GM20431 (cell line): Measurements from ENCODE around the gene STK39.
"Not testable (repeated sequence)": the region's sequence is repeated elsewhere in the genome, so short reads cannot be mapped to it uniquely, and the experiment has no call there.

ENCODE experiments used
- in situ Hi-C: fragments of 300-500 bp; cut with MseI, MboI; formaldehyde crosslinking; loops from one replicate; pipeline ENCODE4 v1.15.0; 2020; ENCODE audit warnings: low sequenced_read_pairs; ENCODE audit not compliant: unreplicated experiment

The STK39 gene

DNA sequence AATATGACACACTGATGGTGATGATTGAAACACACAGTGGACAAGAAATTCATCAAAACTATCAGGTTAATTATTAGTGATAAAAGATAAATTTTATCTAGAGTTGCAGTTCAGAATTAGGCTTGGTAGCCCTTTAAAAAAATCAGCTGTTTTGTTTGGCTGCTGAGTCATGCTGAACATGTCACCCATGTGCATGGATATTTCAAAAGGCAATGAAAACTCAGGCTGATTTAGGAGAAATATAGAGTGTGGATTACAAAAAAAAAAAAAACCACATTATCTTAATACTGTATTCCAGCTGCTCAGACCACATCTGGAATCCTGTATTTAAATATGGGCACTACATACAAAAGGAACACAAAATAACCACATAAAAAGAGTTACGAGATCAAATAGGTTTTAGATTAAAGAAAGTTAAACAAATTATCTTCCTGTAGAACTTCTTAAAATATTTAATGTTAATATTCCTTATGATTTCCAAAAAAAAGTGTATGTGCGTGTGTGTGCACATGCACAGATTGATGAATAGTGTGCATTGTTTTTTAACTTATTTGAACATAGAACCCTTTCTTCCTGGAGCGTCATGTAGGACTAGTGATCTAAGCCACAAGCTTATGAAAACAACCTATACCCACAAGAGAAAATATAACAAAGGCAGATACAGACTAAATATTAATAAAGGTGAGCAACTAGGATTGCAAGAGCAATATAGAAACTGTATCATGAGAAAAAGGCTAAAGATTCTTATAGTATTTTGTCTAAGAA, 186.2 kb downstream of the STK39 start:
- in situ Hi-C loops: no loop called here

DNA sequence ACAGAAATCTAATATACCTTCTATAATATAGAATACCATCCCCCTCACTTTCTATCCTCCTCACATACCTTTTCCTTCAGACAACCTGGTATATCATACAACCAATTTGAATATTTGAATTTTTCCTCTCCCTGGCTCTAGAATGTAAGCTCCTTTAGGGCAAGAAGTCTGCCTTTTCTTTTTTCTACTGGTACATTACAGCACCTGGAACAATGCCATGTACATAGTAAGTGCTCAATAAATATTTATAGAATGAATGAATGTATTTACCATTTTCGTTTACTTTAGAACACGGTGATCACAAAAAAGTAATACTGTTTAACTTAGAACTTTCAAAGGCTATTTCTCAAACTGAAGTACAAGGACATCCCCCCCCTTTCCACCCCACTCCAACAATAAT, 187.6 kb downstream of the STK39 start:
- in situ Hi-C loops: no loop called here

- in situ Hi-C loops: no loop called here
Observed at GRCh38 chr2:168058675-168059074, 188.7 kb downstream of the STK39 start.

GRCh38 chr2:168056242-168056787, 191.1 kb downstream of the STK39 start:
- in situ Hi-C loops: no loop called here

- in situ Hi-C loops: no loop called here
Observed at GRCh38 chr2:168054657-168055056, 192.7 kb downstream of the STK39 start.

GRCh38 chr2:168053676-168054075, 193.7 kb downstream of the STK39 start:
- in situ Hi-C loops: no loop called here

- in situ Hi-C loops: no loop called here
Observed at GRCh38 chr2:168052773-168053172, 194.6 kb downstream of the STK39 start.

DNA sequence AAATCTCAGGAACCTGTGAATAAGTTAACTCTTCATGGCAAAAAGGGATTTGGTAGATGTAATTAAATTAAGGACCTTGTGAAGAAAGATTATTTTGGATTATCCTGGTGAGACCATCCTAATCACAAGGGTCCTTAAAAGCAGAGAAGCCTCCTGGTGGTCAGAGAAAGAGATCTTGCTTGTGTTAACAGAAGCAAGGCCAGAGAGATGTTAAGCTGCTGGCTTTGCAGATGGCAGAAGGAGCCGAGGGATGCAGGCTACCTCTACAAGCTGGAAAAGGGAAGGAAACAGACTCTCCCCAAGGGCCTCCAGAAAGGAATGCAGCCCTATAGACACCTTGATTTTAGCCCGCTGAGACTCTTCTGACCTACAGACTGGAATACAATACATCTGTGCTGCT, 197.0 kb downstream of the STK39 start:
- in situ Hi-C loops: no loop called here

DNA sequence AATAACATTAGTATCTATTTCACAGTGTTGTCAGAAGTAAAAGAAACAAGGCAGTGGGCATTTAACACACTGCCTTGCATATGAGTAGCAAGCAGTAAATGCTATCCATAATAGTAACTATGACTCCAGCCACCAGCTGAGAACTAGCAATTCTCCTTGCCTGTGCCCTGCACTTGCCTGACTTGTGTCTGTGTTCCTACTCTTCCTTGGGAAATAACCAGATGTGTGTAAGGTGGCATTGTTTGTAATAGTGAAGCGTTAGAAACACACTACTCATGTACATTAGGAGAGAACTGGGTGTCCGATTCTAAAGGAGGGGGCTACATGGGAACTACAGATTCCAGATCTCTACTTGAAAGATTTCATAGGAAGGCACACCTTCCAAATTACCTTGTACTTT, 197.8 kb downstream of the STK39 start:
- in situ Hi-C loops: no loop called here

GRCh38 chr2:168047091-168047690, 200.2 kb downstream of the STK39 start:
- in situ Hi-C loops: no loop called here

- in situ Hi-C loops: no loop called here
Observed at GRCh38 chr2:168044579-168044978, 202.8 kb downstream of the STK39 start.

DNA sequence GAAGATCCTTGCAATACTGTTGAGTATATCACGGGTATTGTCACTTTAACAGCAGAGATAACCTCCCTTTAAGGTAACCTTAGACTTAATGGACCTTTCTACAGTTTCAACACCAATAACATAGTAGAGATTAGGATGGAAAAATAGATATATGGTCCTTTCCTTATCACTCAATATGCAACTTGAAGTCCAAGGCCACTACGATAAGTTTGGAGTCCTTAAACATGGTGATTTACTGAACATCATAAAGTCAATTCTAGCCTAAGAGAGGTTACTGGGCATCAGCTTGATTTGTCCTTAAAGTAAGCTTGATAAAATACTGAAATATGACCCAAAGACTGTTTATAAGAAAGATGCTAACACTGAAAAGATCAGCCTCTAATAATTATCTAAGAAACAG, 203.2 kb downstream of the STK39 start:
- in situ Hi-C loops: no loop called here

- in situ Hi-C loops: not testable (repeated sequence)
Observed at GRCh38 chr2:168042127-168042824, 205.1 kb downstream of the STK39 start.

DNA sequence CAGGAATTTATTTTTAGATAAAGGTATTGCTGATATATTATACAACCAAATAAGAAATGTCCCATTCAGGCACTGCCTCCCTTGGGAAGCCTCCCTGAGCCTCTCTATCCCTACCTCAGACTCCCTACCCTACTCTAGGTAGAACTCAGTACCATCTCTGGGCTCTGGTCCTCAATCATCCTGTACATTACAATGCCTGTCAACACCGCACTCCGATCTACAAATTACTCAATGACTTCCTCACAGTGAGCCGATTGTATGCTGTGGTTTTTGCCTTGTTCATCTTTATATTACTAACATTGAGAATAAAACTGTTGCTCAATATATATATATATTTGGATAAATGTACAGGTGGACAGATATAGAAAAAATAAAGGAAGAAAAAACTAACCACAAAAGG, 207.5 kb downstream of the STK39 start:
- in situ Hi-C loops: no loop called here

- in situ Hi-C loops: no loop called here
Observed at GRCh38 chr2:168037778-168038177, 209.6 kb downstream of the STK39 start.

- in situ Hi-C loops: no loop called here
Observed at GRCh38 chr2:168035458-168035857, 211.9 kb downstream of the STK39 start.

DNA sequence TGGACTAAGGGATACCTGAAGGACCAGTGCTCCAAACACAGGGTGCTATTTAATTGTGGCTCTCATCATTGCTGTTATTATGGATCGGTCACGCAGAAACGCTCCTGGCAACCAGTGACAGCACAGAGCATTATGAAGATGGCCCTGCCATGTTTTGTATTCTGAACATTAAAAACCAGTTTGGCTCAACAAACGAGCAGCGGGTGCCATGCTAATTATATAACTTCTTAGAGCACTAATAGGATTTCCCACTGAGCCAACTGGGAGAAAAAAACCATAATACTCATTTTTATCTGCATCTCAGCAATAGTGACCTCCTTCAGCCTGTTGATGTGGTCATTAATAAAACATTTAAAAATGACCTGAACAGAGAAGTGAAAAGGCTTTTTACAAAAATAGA, 212.8 kb downstream of the STK39 start:
- in situ Hi-C loops: no loop called here

DNA sequence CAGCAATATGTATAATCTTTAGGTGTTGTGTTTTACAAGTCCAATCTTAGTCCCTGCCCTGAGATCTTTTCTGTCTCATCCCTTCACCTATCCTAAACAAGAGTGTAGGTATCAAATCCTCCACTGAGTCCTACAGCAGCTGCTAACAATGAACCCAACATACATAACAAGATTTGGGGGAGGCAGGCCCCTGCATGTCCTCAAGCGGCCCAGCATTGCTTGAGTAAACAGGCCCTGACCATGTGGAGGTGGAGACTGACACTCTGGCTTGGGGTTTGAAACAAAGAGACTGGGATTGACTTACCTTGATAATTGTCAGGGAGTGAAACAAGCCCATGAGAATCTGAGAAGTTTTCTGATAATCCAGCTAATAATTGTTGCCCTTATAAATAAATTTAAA, 213.4 kb downstream of the STK39 start:
- in situ Hi-C loops: no loop called here

GRCh38 chr2:168032091-168032490, 215.3 kb downstream of the STK39 start:
- in situ Hi-C loops: no loop called here

DNA sequence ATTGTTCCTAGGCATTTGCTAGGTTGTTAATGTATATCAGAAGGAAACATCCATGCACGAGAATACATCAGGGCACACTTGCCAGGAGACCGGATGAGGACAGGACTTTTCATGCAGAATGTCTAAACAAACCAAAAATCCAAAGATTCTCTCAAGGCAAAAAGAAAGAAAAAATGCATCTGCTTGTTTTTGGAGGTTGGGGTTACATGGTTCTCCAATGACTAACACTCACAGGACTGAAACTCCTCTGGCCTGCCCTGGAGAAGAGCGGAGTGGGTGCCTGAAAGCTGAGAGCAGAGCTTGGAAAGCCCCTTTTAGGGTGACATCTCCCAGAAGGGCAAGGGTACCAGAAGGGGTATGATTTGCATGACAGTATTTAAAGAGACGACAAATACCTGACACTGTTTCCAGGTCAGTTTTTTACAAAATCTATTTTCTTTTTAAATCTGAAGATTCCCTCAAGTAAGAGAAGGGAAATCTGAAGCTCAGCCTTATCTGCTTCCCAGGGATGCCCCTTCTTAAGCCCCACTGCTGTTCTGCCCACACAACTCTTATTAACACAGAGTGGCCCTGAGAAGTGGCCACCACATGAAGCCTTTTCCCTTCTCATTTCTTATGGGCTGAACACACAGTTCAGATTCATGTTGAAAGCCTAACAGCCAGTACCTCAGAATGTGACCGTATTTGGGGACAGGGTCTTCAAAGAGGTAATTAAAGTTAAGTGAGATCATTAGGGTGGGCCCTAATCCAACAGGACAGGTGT, 216.4 kb downstream of the STK39 start:
- in situ Hi-C loops: no loop called here
